Muscle layer of colon (tissue), 2 donors: ENCODE measurements around the gene FAM136A.
"Not testable (repeated sequence)": the region's sequence is repeated elsewhere in the genome, so short reads cannot be mapped to it uniquely, and the experiment has no call there.

Experiments used
- H3K27ac ChIP-seq: one replicate; pipeline ENCODE4 v1.7.0; 2013; ENCODE audit warnings: low read depth, mild to moderate bottlenecking, low read length, moderate library complexity
- H3K27me3 ChIP-seq, 2 donors: one replicate each; pipeline ENCODE4 v1.7.0; 2013; ENCODE audit warnings: low read length in 2 of 2, mild to moderate bottlenecking in 2 of 2; ENCODE audit not compliant: insufficient read depth in 2 of 2, control insufficient read depth in 1 of 2
- H3K36me3 ChIP-seq: one replicate; pipeline ENCODE4 v1.7.0; 2013; ENCODE audit warnings: mild to moderate bottlenecking, low read length; ENCODE audit not compliant: insufficient read depth
- H3K4me1 ChIP-seq: one replicate; pipeline ENCODE4 v1.7.0; 2013; ENCODE audit warnings: mild to moderate bottlenecking, low read length; ENCODE audit not compliant: insufficient read depth
- H3K4me3 ChIP-seq, 2 donors: one replicate each; pipeline ENCODE4 v1.7.0; 2013; ENCODE audit warnings: low read length in 2 of 2, low read depth in 1 of 2, mild to moderate bottlenecking in 1 of 2, moderate library complexity in 1 of 2
- H3K9ac ChIP-seq: one replicate; pipeline ENCODE4 v1.7.0; 2013; ENCODE audit warnings: low read length
- H3K9me3 ChIP-seq: one replicate; pipeline ENCODE4 v1.7.0; 2013; ENCODE audit warnings: mild to moderate bottlenecking, low read length
- donor health status: abdominal sarcoma.
- donor health status: Adenocarcinoma of cecum.

FAM136A gene

GRCh38 chr2:70325875-70326274, 24.0 kb upstream of the FAM136A start:
- H3K36me3 ChIP-seq, result no peaks in the 10 kb centered on the region
- no peaks in the 10 kb centered on the region for H3K9me3 ChIP-seq
- H3K9ac ChIP-seq, result no peak overlapping the region

GRCh38 chr2:70322518-70322917, 20.7 kb upstream of the FAM136A start:
- Histone ChIP-seq H3K4me3 (no peak overlapping the region), H3K27ac (no peak overlapping the region), H3K9ac (no peak overlapping the region), H3K4me1 (no peaks in the 10 kb centered on the region), H3K9me3 (no peaks in the 10 kb centered on the region), H3K36me3 (no peaks in the 10 kb centered on the region), H3K27me3 (no peaks in the 10 kb centered on the region)

More at GRCh38 chr2:70325875-70326274, 24.0 kb upstream of the FAM136A start:
- H3K4me1 ChIP-seq, result no peaks in the 10 kb centered on the region
- H3K4me3 ChIP-seq, result no peak overlapping the region
- H3K27ac ChIP-seq, result no peak overlapping the region
- H3K27me3 ChIP-seq, result no peaks in the 10 kb centered on the region

GRCh38 chr2:70321370-70321769, 19.5 kb upstream of the FAM136A start:
- H3K4me1 ChIP-seq, result no peaks in the 10 kb centered on the region
- H3K27ac ChIP-seq, result no peak overlapping the region
- no peak overlapping the region for H3K4me3 ChIP-seq
- no peaks in the 10 kb centered on the region for H3K36me3 ChIP-seq
- H3K9me3 ChIP-seq, result no peaks in the 10 kb centered on the region
- no peaks in the 10 kb centered on the region for H3K27me3 ChIP-seq
- no peak overlapping the region for H3K9ac ChIP-seq

GRCh38 chr2:70314640-70315039, 12.8 kb upstream of the FAM136A start:
- Histone ChIP-seq H3K27ac (no peak overlapping the region), H3K9me3 (no peaks in the 10 kb centered on the region), H3K4me1 (no peaks in the 10 kb centered on the region), H3K27me3 (no peaks in the 10 kb centered on the region), H3K9ac (no peak overlapping the region), H3K4me3 (no peak overlapping the region), H3K36me3 (no peaks in the 10 kb centered on the region)

GRCh38 chr2:70312560-70312959, 10.7 kb upstream of the FAM136A start:
- H3K27ac ChIP-seq, result no peak overlapping the region
- H3K4me3 ChIP-seq, result no peak overlapping the region
- no peaks in the 10 kb centered on the region for H3K9me3 ChIP-seq
- no peak overlapping the region for H3K9ac ChIP-seq
- H3K27me3 ChIP-seq, result no peaks in the 10 kb centered on the region
- H3K36me3 ChIP-seq, result no peaks in the 10 kb centered on the region
- H3K4me1 ChIP-seq, result no peaks in the 10 kb centered on the region

- no peaks in the 10 kb centered on the region for H3K36me3 ChIP-seq
- H3K9me3 ChIP-seq, result no peaks in the 10 kb centered on the region
- no peak overlapping the region for H3K9ac ChIP-seq
- no peak overlapping the region for H3K27ac ChIP-seq
- H3K4me3 ChIP-seq, result no peak overlapping the region
- H3K27me3 ChIP-seq, result no peaks in the 10 kb centered on the region
- no peaks in the 10 kb centered on the region for H3K4me1 ChIP-seq
These were observed 9.0 kb upstream of the FAM136A start for GRCh38 chr2:70310899-70311298.

- Histone ChIP-seq H3K9me3 (no peaks in the 10 kb centered on the region), H3K9ac (no peak overlapping the region), H3K4me1 (peaks cover 7% of the 10 kb centered on the region), H3K27ac (no peak overlapping the region), H3K27me3 (no peaks in the 10 kb centered on the region), H3K4me3 (no peak overlapping the region), H3K36me3 (no peaks in the 10 kb centered on the region)
These were observed 3.7 kb upstream of the FAM136A start for GRCh38 chr2:70305531-70305930.

- Histone ChIP-seq H3K9ac (no peak overlapping the region), H3K9me3 (no peaks in the 10 kb centered on the region), H3K27ac (no peak overlapping the region), H3K27me3 (no peaks in the 10 kb centered on the region), H3K36me3 (no peaks in the 10 kb centered on the region), H3K4me1 (peaks cover 7% of the 10 kb centered on the region), H3K4me3 (no peak overlapping the region)
These were observed 2.6 kb upstream of the FAM136A start for GRCh38 chr2:70304498-70304897.

- H3K4me1 ChIP-seq, result peaks cover 7% of the 10 kb centered on the region
- H3K27me3 ChIP-seq, result no peaks in the 10 kb centered on the region
- H3K4me3 ChIP-seq, result no peak overlapping the region
- H3K36me3 ChIP-seq, result peaks cover 11% of the 10 kb centered on the region
- no peak overlapping the region for H3K9ac ChIP-seq
- H3K27ac ChIP-seq, result no peak overlapping the region
- H3K9me3 ChIP-seq, result no peaks in the 10 kb centered on the region
These were observed 1.3 kb upstream of the FAM136A start for GRCh38 chr2:70303186-70303585.

GRCh38 chr2:70302195-70302546, 304 bp upstream of the FAM136A start:
- Histone ChIP-seq H3K36me3 (peaks cover 11% of the 10 kb centered on the region), H3K4me3 (peak overlapping the region; percentile 69 to 79)
- not testable (repeated sequence) for H3K9ac ChIP-seq, H3K9me3 ChIP-seq, H3K4me1 ChIP-seq, H3K27me3 ChIP-seq, H3K27ac ChIP-seq

GRCh38 chr2:70300771-70301343, 1.0 kb downstream of the FAM136A start:
- Histone ChIP-seq H3K27ac (peak overlapping the region; percentile 87), H3K9ac (peak overlapping the region; percentile 7), H3K4me3 (peak overlapping the region; percentile 69 to 79), H3K27me3 (no peaks in the 10 kb centered on the region), H3K36me3 (peaks cover 11% of the 10 kb centered on the region), H3K9me3 (no peaks in the 10 kb centered on the region), H3K4me1 (peaks cover 7% of the 10 kb centered on the region)

GRCh38 chr2:70297828-70298227, 4.0 kb downstream of the FAM136A start:
- H3K27ac ChIP-seq, H3K4me1 ChIP-seq, H3K27me3 ChIP-seq, H3K9ac ChIP-seq, H3K9me3 ChIP-seq, H3K4me3 ChIP-seq: not testable (repeated sequence)
- peaks cover 11% of the 10 kb centered on the region for H3K36me3 ChIP-seq
